Lung microvascular endothelial cell (primary cell): ENCODE results near the gene DSTN. TPM values are rescaled to one million over a fixed set of nuclear protein-coding genes. Genes with fewer than 3 reads are reported as not detected.

Source experiments
- DNase-seq, 2 donors: peaks; one replicate each; pipeline versions ENCODE4 v3.0.0 to v3.0.0-alpha.2; 2010; ENCODE audit warnings: low read depth in 2 of 2
- total RNA-seq: library from RNA; depleted of rRNA; stranded (reverse); fragments of >200 nt; gene quantifications from 2 replicates; pipeline ENCODE4 v1.2.1, GENCODE V29; 2014

DSTN gene
- total RNA-seq, 1 donor from 2014 or later: 59.3 TPM

DNA sequence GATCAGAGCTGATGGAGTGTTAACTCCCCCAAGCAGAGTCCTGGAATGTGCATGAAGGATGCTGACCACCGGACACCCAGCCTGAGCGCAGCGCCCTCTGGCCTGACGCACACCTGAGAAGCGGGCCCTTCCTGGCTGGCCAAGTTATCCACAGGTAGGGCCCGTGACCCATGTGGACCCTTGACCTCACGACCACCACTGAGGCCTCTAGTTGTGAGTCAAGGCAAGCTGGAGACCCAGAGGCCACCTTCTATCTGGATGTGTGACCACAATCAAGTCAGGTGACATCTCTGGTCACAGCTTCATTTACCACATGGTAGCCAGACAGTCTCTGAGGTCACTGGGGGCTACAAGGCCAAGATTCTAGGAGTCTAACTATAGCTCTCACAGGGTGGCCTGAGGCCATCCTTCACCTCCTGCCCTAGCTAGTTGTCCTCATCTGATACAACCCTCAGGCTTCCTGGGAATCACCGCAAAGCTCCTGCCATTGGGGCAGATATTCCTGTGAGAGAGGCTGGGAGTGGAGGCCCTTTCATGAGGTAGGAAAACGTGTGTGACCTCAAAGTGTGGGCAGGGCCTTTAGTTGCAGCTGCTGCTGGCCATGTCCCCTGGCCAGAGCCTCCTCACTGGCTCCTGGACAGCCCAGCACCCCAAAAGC lies 53.1 kb downstream of the DSTN start:
- no peak for DNase-seq

GRCh38 chr20:17624070-17624469 lies 54.2 kb downstream of the DSTN start:
- DNase-seq: no peak

DNA sequence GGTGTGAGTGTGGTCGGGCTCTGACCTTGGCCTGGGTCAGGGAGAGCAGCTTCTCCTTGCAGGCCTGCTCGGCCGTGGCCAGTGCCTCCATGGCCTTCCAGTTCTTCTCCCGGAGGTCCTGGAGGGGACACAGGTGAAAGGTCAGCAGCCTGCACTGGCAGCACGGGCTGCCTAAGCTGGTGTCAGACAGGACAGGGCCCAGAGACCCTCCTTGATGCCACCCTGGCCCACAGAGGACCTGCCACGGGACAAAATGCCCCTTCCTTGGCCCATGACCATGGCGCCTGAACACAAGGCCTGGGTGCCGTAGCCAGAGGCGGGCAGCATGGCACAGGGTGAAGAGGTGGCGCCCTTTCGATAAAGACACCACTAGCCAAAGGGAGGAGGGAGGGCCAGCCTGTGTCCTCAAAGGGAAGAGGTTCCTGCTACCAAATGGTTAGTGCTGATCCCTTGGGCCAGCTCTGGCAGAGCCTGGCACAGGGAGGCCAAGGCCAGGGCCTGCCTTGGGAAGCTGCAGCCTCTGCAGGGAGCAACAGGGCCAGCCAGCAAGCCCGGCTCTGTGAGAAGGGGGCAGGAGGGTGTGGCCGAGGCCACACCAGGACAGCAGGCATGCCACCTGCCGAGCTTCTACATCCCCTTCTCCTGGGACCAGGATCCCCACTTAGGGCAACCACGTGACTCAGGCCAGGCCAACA lies 54.8 kb downstream of the DSTN start:
- DNase-seq: no peak

DNA sequence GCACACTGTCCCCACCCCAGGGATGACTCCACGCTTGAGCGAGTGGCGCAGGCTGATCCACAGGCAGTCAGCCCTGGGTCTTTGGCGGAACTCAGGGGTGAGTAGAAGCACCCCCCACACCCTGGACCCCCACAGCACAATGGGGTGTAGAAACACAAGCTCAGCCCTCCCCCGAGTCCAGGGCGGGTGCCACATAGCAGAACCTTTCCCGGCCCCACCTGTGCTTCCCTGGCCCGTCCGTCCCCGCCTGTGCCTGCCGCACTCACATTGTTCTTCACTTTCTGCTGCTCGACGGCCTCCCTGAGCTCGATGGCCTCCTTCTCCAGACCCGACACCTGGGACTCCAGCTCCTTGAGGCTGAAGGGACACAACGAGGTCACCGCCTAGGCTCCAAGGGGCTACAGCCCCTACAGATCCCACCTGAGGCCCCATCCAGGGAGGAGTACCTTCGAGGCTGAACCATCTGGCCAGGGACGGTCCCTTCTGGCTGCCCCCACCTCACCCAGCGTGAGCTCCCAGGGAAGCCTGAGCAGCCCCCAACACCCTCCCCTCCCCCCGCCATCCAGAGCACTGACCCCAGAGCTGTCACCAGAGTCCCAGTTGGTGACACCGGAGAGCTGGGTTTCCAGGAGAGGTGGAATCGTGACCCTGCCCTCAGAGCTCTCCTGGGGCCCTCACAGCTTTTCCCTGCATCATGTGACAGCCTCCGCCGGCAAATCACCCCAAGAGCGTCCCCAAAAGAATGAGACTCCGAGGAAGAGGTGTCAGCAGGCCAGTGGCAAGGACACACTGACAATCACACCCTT lies 55.6 kb downstream of the DSTN start:
- DNase-seq: no peak

DNA sequence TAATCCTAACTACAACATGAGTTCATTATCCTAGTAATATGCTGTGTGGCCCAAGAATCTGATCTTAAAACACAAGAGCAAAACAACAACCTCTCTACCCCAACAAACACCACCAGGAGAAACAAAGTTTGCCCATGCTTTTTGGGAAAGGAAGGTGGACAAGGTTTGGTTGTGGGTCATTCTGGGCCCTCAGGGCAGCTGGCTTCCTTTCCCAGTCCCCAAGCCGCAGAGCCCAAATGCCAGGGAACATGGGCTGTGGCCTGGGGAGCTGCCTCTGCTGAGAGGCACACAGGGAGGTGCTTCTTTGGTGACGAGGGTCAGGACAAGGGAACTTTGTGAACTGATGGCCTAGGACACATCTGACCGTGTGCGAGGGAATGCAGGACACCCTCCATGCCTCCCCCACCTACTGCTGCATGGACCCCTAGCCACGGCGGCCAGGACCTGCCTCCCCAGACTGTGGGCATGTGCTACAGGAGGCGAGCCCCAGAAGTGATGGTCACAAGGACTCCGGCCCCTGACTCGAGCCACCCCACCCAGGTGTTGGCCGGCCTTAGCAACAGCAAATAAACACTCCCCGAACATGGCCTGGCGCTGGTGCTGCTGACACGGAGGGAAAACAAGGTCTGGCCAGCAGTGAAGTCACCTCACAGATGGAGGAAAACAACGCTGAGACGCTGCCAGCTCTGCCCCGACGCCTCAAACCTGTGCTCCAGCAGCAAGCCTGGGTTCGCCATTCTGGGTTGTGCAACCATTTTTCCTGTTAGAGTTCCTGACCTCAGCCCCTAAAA lies 56.5 kb downstream of the DSTN start:
- no peak for DNase-seq

- DNase-seq: no peak
These were observed 57.5 kb downstream of the DSTN start for GRCh38 chr20:17627101-17627955.

GRCh38 chr20:17628101-17628841 lies 58.4 kb downstream of the DSTN start:
- DNase-seq: peak in 1 of 2 donors; percentile 26

- no peak for DNase-seq
These were observed 59.1 kb downstream of the DSTN start for GRCh38 chr20:17629025-17629424.

DNA sequence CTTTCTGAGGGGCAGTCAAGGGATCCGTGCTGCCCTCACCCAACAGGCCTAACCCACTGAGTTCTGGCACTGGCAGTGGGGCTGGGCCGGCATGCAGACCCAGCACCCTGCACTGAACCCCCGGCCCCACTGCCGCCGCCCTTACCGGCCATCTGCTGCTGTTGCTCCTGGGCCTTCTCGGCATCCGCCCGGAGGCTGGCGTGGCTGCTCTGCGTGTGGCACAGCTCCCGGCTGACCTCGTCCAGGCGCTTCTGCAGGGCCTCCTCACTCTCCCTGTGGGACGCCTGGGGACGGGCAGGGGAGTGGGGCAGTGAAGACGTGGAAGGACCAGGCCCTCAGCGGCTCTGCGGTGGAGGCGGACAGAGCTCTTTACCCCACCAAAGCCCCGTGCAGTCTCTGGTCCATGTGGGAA lies 59.8 kb downstream of the DSTN start:
- DNase-seq: no peak

- no peak for DNase-seq
These were observed 60.4 kb downstream of the DSTN start for GRCh38 chr20:17630151-17630805.

GRCh38 chr20:17630806-17631195 lies 60.9 kb downstream of the DSTN start:
- DNase-seq: no peak

DNA sequence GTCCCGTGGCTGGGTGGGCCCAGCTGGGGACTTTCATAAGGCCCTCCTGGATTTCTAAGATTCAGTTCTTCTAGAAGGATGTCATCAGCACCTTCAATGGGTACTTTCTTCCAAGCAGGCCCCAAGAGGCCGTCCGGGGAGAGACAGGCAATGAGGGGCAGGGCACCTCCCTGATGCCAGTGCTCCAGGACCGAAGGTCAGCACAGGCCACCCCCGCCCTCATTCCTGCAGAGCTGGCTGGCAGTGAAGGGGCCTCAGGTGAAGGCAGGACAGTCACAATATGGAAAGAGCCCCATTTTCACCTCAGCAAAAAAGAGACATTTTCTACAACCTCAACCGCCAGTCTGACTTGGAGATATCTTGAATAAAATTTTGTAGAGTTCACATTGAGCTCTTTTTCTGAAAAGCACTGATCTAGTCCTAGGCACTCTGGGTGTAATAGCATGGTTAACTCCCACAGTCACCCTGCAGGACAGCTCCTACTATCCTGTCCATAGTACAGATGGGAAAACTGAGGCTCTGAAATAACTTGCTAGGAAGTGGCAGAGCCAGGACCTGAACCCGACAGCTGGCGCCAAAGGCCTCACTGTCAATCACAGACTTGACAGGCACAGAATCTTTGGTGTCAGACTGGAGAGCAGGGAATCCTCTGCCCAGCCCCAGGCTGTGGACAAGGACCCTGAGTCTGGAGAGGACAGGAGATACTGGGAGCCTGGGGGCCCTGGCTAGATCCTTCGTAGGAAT lies 61.9 kb downstream of the DSTN start:
- DNase-seq: no peak

- no peak for DNase-seq
These were observed 63.5 kb downstream of the DSTN start for GRCh38 chr20:17633221-17633849.

- DNase-seq: no peak
These were observed 64.1 kb downstream of the DSTN start for GRCh38 chr20:17633850-17634500.

DNA sequence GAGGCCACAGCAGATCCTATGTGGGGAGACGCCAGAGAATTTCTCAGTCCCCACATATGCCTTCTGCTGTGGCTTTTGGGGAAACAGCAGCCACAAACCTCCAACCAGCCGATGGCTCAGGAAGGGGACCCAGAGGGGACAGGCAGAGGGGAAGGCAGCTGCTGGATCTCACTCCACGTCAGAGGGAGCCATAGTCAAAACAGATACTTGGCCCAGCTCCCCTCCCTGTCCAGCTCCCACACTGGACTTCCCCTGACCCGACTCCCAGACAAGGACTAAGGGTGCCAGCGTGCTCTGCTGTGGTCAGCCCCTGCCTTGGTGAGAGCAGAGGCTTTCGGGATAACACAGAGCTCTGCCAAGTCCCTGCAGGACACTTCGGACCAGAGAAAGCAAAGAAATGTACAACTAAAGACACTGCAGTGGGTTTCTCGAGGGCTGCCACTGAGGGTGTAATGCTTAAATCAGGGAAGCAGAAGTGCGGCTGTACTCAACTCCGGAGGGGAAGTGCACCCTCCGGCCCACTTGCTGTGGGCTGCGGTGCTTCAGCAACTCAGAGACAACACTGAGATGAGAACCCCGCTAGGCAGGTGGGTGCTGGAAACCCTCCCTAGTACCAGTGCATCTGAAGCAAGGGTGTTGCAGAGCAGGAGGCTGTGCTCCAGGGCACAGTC lies 64.9 kb downstream of the DSTN start:
- DNase-seq: no peak

- DNase-seq: no peak
These were observed 65.7 kb downstream of the DSTN start for GRCh38 chr20:17635332-17636244.
